Measurements from ENCODE around the gene DHPS.

GRCh38 chr19:12667731-12668302, 13.9 kb downstream of the DHPS start:
- TF ChIP-seq CTCF (IDR thresholded peaks at IDR 0.05) (no peak), POLR2A (IDR thresholded peaks at IDR 0.05) (no peak)
